ENCODE measurements around the gene SNED1.

Gene SNED1

DNA sequence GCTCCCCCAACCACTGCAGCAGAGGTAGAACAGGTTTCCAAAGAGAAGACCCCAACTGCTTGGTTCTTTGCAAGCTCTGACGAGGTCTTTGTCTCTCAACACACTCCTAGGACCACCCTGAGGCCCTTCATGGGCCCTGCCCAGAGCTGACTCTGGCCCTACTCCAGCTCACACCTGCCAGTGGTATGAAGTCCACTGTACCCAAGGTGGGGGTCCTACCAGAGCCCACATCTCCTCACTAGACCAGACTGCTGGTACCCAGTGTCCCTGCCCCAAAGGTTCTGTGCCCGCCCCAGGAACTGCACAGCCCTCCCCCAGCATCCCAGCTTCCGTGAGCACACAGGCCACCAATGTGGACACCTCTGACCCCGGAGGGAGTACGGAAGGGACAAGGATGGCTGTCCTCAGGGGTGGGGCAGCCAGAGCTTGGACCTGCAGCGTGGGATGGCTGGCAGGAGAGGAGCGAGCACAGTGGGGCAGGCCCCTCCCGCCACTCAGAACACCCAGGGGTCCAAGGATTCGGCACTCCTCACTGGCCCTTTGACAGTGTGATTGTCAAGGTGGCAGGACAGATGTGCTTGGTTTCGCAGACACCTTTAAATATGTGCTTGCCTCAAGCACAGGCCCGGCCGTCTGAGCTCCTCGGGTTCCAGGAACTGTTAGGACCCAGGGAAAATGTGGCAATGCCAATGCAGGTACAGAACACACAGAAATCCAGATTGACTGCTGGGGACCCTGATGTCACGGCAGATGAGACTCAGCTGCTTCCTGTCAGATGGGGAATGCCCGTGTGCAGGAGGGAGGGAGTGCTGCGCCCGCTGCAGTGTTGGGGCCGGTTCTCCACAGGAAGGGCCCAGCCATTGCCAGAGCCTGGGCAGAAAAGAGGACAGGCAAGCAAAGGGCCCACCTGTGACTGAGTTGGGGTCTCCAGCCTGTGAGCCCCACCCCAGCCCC is 52.5 kb downstream of the SNED1 start:
- DNase-seq = no peak

DNA sequence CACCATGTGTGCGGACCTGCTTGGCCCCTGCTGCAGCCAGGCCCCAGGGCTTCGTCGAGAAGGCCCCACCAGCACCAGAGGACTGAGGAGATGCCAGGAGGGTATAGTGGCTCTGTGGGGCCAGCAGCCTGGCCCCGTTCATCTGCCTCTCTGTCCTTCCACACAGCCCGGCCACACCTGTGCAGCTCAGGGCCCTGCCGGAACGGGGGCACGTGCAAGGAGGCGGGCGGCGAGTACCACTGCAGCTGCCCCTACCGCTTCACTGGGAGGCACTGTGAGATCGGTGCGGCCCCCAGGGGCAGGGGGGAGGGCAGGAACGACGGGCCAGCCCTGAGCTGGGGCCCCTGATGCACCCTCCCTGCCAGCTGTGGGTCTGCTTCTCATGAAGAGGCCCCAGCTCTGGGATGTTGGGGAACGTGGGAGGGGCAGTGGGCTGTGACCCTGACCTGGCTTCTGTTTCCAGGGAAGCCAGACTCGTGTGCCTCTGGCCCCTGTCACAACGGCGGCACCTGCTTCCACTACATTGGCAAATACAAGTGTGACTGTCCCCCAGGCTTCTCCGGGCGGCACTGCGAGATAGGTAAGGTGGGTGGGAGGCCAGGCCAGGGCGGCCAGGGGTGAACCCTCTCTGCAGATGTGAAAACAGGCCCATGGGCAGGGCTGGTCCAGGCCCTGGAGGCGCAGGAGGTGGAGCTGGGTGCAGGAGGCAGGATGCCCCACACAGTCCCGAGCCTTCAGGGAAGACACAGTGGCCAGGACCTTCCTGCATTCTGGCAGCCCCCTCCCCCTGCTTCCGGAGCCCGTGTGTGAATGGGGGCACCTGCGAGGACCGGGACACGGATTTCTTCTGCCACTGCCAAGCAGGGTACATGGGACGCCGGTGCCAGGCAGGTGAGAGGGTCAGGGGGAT is 53.4 kb downstream of the SNED1 start:
- DNase-seq = no peak

- no peak for DNase-seq
These were observed 54.4 kb downstream of the SNED1 start for GRCh38 chr2:241052677-241053360.

DNA sequence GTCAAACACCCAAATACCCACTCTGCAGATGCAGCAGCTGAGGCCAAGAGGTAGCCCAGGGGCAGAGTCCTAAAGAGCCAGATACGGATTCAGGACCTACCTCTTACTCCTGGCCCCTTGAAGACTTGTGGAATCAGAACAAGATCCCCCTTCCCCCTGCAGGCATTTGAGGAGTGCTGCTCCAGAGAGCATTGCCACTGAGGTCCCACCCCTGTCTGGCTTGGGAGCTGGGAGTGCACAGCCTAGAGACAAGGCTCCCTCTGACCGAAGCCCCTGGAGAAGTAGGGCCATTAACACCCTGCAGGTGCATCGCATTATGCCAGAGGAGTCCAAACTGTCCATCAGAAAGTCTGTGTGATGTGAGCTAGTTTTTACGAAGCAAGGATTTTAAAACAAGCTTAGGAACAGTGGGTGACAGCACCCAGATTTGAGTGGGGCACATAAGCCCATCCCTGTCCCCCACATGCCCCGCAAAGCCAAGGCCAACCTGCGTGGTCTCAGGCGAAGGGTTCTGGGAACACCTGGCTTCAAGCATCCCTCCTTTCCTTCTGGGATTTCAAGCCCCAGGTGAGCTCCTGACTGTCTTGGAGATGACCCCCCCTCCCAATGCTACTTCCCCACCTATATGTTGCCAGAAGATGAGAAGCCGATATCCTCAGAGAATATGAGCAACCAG is 55.3 kb downstream of the SNED1 start:
- DNase-seq = no peak

GRCh38 chr2:241061275-241061674 is 62.9 kb downstream of the SNED1 start:
- no peak for DNase-seq

GRCh38 chr2:241062389-241063092 is 64.1 kb downstream of the SNED1 start:
- no peak for DNase-seq

DNA sequence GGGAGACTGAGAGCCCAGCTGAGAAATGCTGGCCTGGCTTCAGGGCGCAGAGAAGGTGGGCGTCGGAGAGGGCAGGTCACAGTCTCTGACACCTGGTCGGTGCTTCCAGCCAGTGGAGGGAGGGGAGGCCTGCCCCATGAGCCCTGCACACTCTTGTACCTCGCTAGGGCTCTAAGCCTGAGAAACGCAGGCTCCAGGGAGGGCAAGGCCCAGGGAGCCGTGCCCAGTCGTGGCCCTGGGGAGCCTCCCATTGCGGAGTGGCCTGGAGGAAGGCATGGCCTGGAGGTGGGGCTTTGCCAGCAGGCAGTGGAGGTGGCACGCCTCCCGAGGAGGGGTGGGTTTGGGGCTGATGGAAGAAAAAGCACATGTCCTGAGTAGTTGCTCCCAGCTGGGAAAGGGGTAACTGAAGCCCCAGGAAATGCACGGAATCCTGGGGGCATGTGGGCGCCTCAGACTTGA is 64.7 kb downstream of the SNED1 start:
- DNase-seq = no peak

GRCh38 chr2:241063587-241063986 is 65.2 kb downstream of the SNED1 start:
- DNase-seq = no peak

GRCh38 chr2:241064008-241064801 is 65.8 kb downstream of the SNED1 start:
- DNase-seq = no peak

- DNase-seq = no peak
These were observed 66.5 kb downstream of the SNED1 start for GRCh38 chr2:241064802-241065354.

GRCh38 chr2:241065355-241065803 is 67.0 kb downstream of the SNED1 start:
- DNase-seq = no peak

DNA sequence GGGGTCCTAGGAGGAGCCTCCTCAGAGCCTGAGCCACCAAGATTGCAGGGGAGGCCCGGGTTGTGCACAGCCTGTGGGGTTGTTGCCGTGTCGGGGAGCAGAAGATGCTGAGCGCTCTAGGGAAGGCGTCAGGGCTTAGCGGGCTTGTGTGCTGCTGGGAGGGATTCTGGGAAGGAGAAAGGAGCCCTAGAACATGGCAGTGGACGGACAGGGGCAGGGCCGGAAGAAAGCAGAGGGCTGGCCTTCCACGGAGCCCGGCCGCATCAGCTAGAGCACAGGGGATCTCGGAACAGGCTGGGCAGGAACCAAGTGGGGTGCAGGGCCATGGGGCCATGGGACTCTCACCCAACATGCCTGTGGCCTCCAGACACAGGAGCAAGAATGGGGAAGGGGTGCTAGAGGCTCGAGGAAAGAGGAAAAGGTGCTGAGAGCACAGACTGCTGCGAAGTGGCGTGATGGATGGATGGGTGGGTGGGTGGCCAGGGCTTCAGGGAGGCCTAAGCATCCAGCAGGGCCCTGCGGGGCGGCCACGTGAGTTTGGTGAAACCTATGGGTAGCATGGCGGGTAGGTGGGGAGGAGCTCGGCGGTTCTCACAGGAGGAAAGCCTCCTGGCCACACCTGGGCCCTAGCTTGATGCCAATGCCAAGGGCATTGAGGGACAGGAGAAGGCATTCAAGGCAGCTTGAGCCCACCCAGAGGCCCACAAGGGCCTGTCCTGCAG is 67.9 kb downstream of the SNED1 start:
- no peak for DNase-seq

DNA sequence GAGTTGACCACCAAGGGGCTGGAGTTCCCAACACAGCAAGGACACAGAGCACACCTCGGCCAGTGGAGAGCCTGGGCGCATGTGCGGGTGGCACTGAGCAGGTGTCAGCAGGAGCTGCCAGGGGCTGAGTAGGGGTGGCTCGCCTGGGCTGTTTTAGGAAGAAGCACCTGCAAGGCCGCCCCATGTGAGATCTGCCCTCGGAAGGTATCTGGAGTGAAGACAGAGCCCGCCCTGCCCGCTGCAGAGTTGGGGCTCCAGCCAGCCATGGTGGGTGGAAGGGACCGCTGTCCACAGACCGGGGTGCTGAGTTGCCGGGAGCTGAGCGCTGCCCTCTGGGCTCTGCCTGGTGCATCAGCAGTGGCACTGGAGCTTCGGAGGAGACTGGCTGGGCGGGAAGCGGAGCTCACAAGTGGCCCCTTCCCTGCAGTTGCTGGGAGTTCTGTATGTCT is 68.5 kb downstream of the SNED1 start:
- no peak for DNase-seq

DNA sequence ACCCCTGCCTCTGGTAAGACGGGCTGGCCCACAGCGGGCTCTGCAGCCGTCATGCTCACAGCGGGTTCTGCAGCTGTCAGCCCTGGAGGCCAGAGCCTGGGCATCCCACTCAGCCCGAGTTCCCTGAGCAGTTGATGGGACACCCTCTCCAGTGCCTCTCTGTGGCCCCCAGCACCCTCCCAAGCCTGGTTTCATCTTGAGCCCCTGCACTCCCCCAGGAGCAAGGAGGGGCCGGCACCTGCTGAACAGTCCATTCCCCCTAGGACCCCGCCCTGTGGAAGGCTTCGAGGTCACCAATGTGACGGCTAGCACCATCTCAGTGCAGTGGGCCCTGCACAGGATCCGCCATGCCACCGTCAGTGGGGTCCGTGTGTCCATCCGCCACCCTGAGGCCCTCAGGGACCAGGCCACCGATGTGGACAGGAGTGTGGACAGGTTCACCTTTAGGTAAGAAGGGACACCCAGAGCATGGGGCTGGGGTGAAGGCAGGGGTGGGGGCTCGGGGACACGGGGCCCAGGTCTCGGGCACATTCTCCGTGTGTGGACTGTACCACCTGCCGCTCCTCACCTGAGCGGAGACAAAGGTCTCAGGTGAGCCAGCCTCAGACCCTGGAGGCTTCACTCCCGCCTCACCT is 69.2 kb downstream of the SNED1 start:
- no peak for DNase-seq

DNA sequence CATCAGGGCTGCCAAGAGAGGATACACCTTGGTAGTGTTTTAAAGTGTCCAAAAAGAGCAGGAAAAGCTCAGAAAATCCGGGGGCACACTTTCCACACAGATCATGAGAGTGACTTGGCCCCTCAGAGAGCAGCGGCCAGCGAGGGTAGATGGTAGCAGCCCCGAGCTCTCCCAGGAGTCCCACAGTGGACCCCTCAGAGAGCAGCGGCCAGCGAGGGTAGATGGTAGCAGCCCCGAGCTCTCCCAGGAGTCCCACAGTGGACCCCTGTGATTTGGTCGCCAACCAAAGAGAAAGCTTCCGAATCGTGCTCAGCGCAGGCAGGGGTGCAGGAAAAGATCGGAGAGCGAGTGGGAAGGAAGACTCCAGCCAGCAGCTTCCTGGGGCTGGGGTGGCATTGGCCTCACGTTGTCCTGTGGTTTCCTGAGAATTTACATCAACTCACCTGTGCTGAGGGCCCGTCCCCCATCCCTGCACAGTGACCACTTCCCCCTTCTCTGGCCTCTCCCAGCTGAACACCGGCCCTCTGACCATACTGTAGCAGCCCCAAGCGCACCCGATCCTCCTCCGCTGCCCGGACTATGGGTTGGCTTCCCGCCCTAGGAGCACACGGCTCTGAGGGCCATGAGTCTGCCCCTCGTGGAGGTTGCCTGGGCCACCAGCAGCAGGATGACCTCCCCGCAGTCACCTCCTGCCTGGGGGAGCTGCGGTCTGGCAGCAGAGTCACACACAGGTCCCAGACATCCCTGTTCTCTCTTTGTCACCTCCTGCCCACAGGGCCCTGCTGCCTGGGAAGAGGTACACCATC is 69.9 kb downstream of the SNED1 start:
- DNase-seq = no peak

- DNase-seq = no peak
These were observed 70.8 kb downstream of the SNED1 start for GRCh38 chr2:241068942-241069810.

GRCh38 chr2:241069821-241070281 is 71.4 kb downstream of the SNED1 start:
- DNase-seq = no peak

All from DMS 273 treated with DMSO at 0.1 percent for 48 hours (cell line).